ENCODE measurements around the gene GPC2. TPM values are rescaled to one million over a fixed set of nuclear protein-coding genes. Genes with fewer than 3 reads are reported as not detected.

Gene GPC2
- total RNA-seq, 1 experiment from 2014 or later, result 17.9 TPM

DNA sequence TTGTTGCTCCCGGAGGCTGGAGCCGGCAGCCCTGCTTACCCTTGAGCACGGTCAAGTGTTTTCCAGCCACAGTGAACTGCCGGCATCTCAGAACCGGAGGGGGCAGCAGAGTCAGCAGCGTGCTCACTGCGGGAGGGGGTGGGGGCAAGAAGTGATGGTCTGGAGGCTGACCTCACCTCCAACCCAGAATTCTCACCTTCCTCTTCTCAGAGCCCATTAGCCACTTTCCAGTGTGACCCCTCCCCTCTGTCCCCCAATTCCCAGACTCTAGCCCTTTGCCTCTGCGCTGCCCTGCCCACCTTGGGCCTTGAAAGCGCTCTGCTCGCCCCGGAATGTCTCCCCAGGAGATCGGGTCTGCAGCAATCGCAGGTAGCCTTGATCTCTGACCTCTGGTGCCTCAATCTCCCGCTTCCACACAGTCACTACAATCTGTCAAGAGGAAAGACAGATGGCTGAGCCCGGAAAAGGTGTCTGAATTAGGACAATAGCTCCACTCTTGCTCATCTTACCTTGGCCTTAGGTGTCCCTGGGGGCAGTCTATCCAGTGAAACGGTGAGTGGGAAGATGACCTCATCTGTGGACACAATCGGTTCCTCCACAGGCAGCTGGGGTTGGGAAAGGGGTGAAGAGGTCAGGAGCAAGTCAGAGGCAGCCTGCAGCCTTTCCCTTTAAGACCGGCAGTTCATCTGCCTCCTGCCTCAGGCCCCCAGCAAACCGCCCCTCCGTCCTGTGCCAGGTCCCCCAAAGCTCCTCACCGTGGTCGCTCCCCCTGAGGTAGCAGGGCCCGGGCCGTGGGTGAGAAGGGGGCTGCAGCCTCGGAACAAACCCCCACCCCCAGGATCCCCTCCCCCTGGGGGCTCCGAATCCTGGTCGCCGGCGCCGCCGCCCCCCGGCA lies 19.6 kb downstream of the GPC2 start:
- POLR2A ChIA-PET, result no interaction called here

More for the DNA sequence above, 19.6 kb downstream of the GPC2 start:
- H3K27me3 ChIP-seq (ENCODE audit: insufficient read depth, low read length), result no peaks in the 10 kb centered on the region
- BruUV-seq (replicated peaks), result TSS peak; percentile 46
- H3K9ac ChIP-seq (ENCODE audit: low read length), result peak overlapping the region; percentile 84
- H3K4me2 ChIP-seq (ENCODE audit: low read length), result peak overlapping the region; percentile 93
- peak; percentile 59 for ATAC-seq
- no peak overlapping the region for H2AFZ ChIP-seq (ENCODE audit: low read depth, low read length, poor library complexity, severe bottlenecking)
- TF ChIP-seq, protein P1, sequence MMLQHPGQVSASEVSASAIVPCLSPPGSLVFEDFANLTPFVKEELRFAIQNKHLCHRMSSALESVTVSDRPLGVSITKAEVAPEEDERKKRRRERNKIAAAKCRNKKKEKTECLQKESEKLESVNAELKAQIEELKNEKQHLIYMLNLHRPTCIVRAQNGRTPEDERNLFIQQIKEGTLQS (IDR thresholded peaks at IDR 0.05), result no peak
- TF ChIP-seq EZH2phosphoT487 (IDR thresholded peaks at IDR 0.05; ENCODE audit: borderline replicate concordance) (no peak), POLR2A (IDR thresholded peaks at IDR 0.05; ENCODE audit: borderline replicate concordance, extremely low read depth, insufficient read depth, insufficient read length) (no peak), FOSL1 (IDR thresholded peaks at IDR 0.05; ENCODE audit: low read depth) (no peak)
- TF ChIP-seq, protein P2, sequence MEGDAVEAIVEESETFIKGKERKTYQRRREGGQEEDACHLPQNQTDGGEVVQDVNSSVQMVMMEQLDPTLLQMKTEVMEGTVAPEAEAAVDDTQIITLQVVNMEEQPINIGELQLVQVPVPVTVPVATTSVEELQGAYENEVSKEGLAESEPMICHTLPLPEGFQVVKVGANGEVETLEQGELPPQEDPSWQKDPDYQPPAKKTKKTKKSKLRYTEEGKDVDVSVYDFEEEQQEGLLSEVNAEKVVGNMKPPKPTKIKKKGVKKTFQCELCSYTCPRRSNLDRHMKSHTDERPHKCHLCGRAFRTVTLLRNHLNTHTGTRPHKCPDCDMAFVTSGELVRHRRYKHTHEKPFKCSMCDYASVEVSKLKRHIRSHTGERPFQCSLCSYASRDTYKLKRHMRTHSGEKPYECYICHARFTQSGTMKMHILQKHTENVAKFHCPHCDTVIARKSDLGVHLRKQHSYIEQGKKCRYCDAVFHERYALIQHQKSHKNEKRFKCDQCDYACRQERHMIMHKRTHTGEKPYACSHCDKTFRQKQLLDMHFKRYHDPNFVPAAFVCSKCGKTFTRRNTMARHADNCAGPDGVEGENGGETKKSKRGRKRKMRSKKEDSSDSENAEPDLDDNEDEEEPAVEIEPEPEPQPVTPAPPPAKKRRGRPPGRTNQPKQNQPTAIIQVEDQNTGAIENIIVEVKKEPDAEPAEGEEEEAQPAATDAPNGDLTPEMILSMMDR (IDR thresholded peaks at IDR 0.05 in 2 of 3, conservative IDR thresholded peaks at IDR 0.05 in 1 of 3; ENCODE audit: borderline replicate concordance in 1 of 3, insufficient read depth in 1 of 3, low read depth in 2 of 3, low read length in 2 of 3), result peak in 2 of 3 experiments; percentile 17 to 27; a peak in 3 of 6 replicates
- ChIA-PET RAD21 (ENCODE audit: low non-redundant PET in 1 of 2, low total read pairs in 2 of 2, uncharacterized antibody in 2 of 2, unreplicated experiment in 2 of 2) (interaction anchor here in 1 of 2 experiments (0.6 kb wide), 1 partner anchor 70 kb away, joined by 11 read pairs; no protein-coding TSS in a partner anchor), CTCF (interaction anchor here (1.0 kb wide), 1 partner anchor 9 kb away, joined by 4 read pairs; the partner anchor contains the start of gene LAMTOR4)
- no peak for DNase-seq (ENCODE audit: low read depth, low spot score)
- no peaks in the 10 kb centered on the region for H3K9me2 ChIP-seq (ENCODE audit: insufficient read depth)
- H3K27ac ChIP-seq (ENCODE audit: low read depth, low read length), result peak overlapping the region; percentile 91
- H3K9me3 ChIP-seq (ENCODE audit: control insufficient read depth in 1 of 2, insufficient read depth in 1 of 2, low read depth in 1 of 2, low read length in 2 of 2), result no peaks in the 10 kb centered on the region
- H3K36me3 ChIP-seq (ENCODE audit: control insufficient read depth in 1 of 2, insufficient read depth in 2 of 2, low read length in 2 of 2), result peaks cover 14 to 16% of the 10 kb centered on the region in 2 experiments; a peak in 3 of 4 replicates
- H3K4me1 ChIP-seq (ENCODE audit: control insufficient read depth in 1 of 2, insufficient read depth in 2 of 2, low read length in 2 of 2), result peaks cover 15 to 23% of the 10 kb centered on the region in 2 experiments
- no peaks in the 10 kb centered on the region for H4K20me1 ChIP-seq (ENCODE audit: insufficient read depth)
- H3K4me3 ChIP-seq (replicated peaks in 1 of 2; ENCODE audit: low read depth in 1 of 2, low read length in 2 of 2), result peak overlapping the region; percentile 56 to 91
- intact Hi-C loops (cut with micrococcal nuclease), result no loop called here
- H3K79me2 ChIP-seq (ENCODE audit: insufficient read depth, low read length), result peaks cover 19% of the 10 kb centered on the region

Data from HCT116 (cell line).